Skeletal muscle satellite cell (primary cell): ENCODE data around the gene METTL16. TPM values are rescaled to one million over a fixed set of nuclear protein-coding genes. Genes with fewer than 3 reads are reported as not detected.

Experiments
- H3K27me3 ChIP-seq: 2 replicates; pipeline ENCODE4 v1.7.0; 2013; ENCODE audit warnings: low read length; ENCODE audit not compliant: control insufficient read depth, insufficient read depth
- H3K36me3 ChIP-seq: 2 replicates; pipeline ENCODE4 v1.7.0; 2013; ENCODE audit warnings: mild to moderate bottlenecking, control low read depth, low read length; ENCODE audit not compliant: insufficient read depth
- H3K4me1 ChIP-seq: 2 replicates; pipeline ENCODE4 v1.7.0; 2013; ENCODE audit warnings: low read length; ENCODE audit not compliant: control insufficient read depth, insufficient read depth
- H3K4me2 ChIP-seq: 2 replicates; pipeline ENCODE4 v1.7.0; 2013; ENCODE audit warnings: mild to moderate bottlenecking, low read length
- H3K4me3 ChIP-seq: 2 replicates; pipeline ENCODE4 v1.7.0; 2013; ENCODE audit warnings: low read length
- H3K9ac ChIP-seq: 2 replicates; pipeline ENCODE4 v1.7.0; 2013; ENCODE audit warnings: mild to moderate bottlenecking, low read depth, low read length, moderate library complexity
- H3K9me3 ChIP-seq: replicated peaks from 2 replicates; pipeline ENCODE4 v1.7.0; 2013; ENCODE audit warnings: mild to moderate bottlenecking, control low read depth, low read length
- small RNA-seq: library from RNA; depleted of rRNA; stranded (forward); fragments of <200 nt; gene quantifications from one replicate; pipeline ENCODE3, GENCODE V24; 2012

The METTL16 gene

DNA sequence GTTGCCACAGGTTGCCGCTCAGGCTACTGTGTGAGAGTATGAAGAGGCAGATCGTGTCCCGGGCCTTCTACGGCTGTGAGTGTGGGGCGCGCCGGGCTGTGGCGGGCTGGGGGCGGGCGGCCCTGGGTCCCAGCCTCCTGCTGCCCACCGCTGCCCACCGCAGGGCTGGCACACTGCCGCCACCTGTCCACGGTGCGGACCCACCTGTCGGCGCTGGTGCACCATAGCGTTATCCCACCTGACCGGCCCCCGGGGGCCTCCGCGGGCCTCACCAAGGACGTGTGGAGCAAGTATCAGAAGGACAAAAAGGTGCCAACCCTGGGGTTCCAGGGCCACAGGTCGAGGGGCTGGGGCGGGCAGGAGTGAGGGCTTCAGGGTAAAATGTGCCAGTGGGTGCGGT, 139.5 kb downstream of the METTL16 start:
- H3K9me3 ChIP-seq: no peaks in the 10 kb centered on the region
- H3K27me3 ChIP-seq: no peaks in the 10 kb centered on the region
- no peak overlapping the region for H3K4me3 ChIP-seq
- H3K9ac ChIP-seq: no peak overlapping the region
- no peak overlapping the region for H3K4me2 ChIP-seq
- peaks cover 10% of the 10 kb centered on the region for H3K36me3 ChIP-seq
- H3K4me1 ChIP-seq: no peaks in the 10 kb centered on the region

GRCh38 chr17:2371183-2372130, 140.2 kb downstream of the METTL16 start:
- Histone ChIP-seq H3K9ac (no peak overlapping the region), H3K4me2 (no peak overlapping the region), H3K9me3 (no peaks in the 10 kb centered on the region), H3K4me3 (no peak overlapping the region), H3K4me1 (no peaks in the 10 kb centered on the region), H3K36me3 (peaks cover 8% of the 10 kb centered on the region), H3K27me3 (no peaks in the 10 kb centered on the region)

DNA sequence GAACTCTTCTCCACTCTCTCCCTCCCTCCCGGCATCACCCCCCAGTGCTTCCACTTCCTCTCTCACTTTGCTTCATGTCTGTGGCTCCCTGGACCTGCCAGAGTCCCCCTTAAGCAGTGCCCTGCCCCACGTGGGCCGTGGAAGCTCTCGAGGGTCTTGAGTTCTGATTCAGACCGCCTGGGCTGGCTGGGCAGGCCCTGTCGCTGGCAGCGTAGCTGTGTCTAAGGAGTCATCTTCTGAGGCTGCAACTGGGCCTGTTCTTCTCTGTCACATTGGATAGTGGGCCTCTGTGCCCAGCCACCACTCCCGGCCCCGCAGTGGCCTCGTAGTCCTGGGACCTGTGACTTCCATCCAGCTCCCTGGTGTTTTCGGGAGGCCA, 141.5 kb downstream of the METTL16 start:
- H3K4me1 ChIP-seq: no peaks in the 10 kb centered on the region
- no peak overlapping the region for H3K4me3 ChIP-seq
- H3K36me3 ChIP-seq: peaks cover 8% of the 10 kb centered on the region
- no peaks in the 10 kb centered on the region for H3K27me3 ChIP-seq
- H3K9me3 ChIP-seq: no peaks in the 10 kb centered on the region
- H3K9ac ChIP-seq: no peak overlapping the region
- H3K4me2 ChIP-seq: no peak overlapping the region

DNA sequence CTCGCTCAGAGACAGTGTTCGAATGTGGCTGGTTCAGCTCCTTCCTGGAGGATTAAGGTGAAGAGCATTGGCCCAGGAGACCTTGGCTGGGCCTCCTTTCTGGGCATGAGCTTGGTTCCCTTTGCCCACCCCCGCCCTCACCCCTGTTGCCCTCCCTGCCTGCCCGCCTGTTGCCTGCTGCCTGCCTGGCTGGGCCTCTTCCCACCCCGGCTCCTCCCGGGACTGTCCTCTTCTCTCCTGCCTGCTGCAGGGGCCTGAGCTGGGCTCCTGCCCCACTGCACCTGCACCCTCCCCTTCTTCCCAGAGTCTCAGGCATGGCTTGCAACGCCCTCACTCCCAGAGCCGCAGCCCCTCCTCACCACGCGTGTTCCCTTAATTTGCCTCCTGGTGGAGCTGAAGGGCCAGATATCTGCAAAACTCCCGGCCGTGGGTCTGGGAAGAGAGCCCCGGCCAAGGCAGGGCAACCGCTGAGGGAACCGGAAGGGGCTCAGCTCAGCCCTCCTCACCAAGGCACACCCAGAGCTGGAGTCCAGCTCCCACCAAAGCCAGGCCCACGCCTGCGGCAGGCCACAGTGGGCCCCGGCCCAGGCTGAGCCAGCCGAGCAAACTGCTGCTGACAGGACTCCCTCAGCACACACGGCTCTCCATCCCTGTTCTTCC, 142.0 kb downstream of the METTL16 start:
- no peaks in the 10 kb centered on the region for H3K27me3 ChIP-seq
- no peak overlapping the region for H3K9ac ChIP-seq
- no peaks in the 10 kb centered on the region for H3K9me3 ChIP-seq
- no peak overlapping the region for H3K4me2 ChIP-seq
- peaks cover 11% of the 10 kb centered on the region for H3K36me3 ChIP-seq
- no peaks in the 10 kb centered on the region for H3K4me1 ChIP-seq
- H3K4me3 ChIP-seq: no peak overlapping the region

GRCh38 chr17:2369039-2369438, 142.6 kb downstream of the METTL16 start:
- Histone ChIP-seq H3K4me1 (no peaks in the 10 kb centered on the region), H3K4me2 (no peak overlapping the region), H3K27me3 (no peaks in the 10 kb centered on the region), H3K4me3 (no peak overlapping the region), H3K9me3 (no peaks in the 10 kb centered on the region), H3K36me3 (peaks cover 15% of the 10 kb centered on the region), H3K9ac (no peak overlapping the region)

DNA sequence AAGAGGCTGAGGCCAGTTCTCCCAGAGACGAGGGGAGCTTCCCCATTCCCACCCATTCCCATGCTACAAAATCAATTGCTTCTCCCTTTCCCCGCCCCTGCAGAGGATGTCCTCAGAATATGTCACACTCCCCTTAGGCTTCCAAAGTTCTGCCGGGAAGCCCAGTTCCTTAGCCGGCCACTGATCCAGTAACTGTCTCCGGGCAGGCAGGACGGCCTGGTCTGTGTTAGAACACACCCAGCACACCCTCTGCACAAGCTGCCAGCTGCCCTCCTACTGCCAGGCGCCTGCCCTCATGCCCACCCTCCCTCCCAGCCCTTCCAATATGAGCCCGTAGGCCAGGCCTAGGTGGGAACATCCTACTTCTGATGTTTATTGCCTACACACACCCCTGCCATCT, 143.3 kb downstream of the METTL16 start:
- peaks cover 15% of the 10 kb centered on the region for H3K36me3 ChIP-seq
- no peaks in the 10 kb centered on the region for H3K4me1 ChIP-seq
- no peak overlapping the region for H3K9ac ChIP-seq
- H3K4me2 ChIP-seq: no peak overlapping the region
- H3K4me3 ChIP-seq: no peak overlapping the region
- no peaks in the 10 kb centered on the region for H3K27me3 ChIP-seq
- H3K9me3 ChIP-seq: no peaks in the 10 kb centered on the region

DNA sequence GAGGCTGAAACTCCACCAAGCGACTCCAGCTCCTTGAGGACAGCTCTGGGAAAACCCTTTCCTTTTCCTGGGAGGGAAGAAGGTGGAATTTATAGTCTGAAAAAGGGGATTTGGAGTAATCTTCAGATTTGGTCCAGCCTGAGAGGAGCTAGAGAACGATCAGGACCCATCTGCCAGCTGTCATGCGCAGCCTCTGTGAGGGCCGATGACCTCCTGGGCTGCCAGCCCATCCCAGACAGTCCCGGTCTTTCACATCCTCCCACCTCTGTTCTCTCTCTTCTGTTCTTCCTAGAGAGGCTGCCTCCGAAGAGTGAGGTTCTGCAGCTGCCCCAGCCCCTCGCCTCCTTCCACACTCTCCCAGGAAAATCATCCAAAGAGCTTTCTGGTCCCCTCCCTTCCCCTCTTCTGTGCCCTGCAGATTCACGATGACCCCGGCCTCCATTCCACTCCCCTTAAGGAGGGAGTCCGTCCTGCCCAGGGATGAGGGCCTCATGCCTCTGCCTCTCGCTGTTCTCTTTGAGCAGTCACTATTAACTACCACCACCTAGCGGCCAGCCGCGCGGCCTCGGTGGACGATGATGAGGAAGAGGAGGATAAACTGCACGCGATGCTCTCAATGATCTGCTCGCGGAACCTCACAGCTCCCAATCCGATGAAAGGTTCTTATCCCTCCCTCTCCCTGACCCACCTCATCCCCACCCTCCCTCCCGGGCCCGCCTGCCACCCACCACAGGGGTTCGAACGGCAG, 144.8 kb downstream of the METTL16 start:
- H3K9me3 ChIP-seq: no peaks in the 10 kb centered on the region
- H3K36me3 ChIP-seq: peaks cover 21% of the 10 kb centered on the region
- no peaks in the 10 kb centered on the region for H3K27me3 ChIP-seq
- no peaks in the 10 kb centered on the region for H3K4me1 ChIP-seq
- no peak overlapping the region for H3K9ac ChIP-seq
- H3K4me2 ChIP-seq: no peak overlapping the region
- no peak overlapping the region for H3K4me3 ChIP-seq

Small RNAs within 50 kb of the gene (small RNA-seq; reads per million reads assigned to genes)
- not detected for gene AC006435.3
- not detected for gene AC006435.4
- not detected for gene AC006435.5
